ENCODE data around the gene CCBE1.
"Not testable (repeated sequence)": the region's sequence is repeated elsewhere in the genome, so short reads cannot be mapped to it uniquely, and the experiment has no call there.

The CCBE1 gene

GRCh38 chr18:59540780-59541179 is 156.4 kb downstream of the CCBE1 start:
- DNase-seq: no peak

GRCh38 chr18:59540346-59540745 is 156.9 kb downstream of the CCBE1 start:
- no peak for DNase-seq

GRCh38 chr18:59539108-59539507 is 158.1 kb downstream of the CCBE1 start:
- DNase-seq: no peak

- no peak for DNase-seq
These were observed 159.6 kb downstream of the CCBE1 start for GRCh38 chr18:59537579-59537978.

GRCh38 chr18:59536166-59536565 is 161.1 kb downstream of the CCBE1 start:
- peak in 4 of 58 donors; percentile 4 to 12 (median 7) for DNase-seq

GRCh38 chr18:59535055-59535454 is 162.2 kb downstream of the CCBE1 start:
- peak in 1 of 58 donors; percentile 10 for DNase-seq

- no peak for DNase-seq
These were observed 168.4 kb downstream of the CCBE1 start for GRCh38 chr18:59528866-59529265.

- DNase-seq: no peak
These were observed 176.5 kb downstream of the CCBE1 start for GRCh38 chr18:59520562-59521355.

- DNase-seq: no peak
These were observed 178.5 kb downstream of the CCBE1 start for GRCh38 chr18:59518705-59519104.

GRCh38 chr18:59517446-59518165 is 179.6 kb downstream of the CCBE1 start:
- no peak for DNase-seq

- DNase-seq: no peak
These were observed 180.7 kb downstream of the CCBE1 start for GRCh38 chr18:59516356-59517155.

- DNase-seq: not testable (repeated sequence)
These were observed 181.3 kb downstream of the CCBE1 start for GRCh38 chr18:59515956-59516355.

GRCh38 chr18:59515147-59515546 is 182.1 kb downstream of the CCBE1 start:
- DNase-seq: no peak

GRCh38 chr18:59514203-59514602 is 183.0 kb downstream of the CCBE1 start:
- peak in 10 of 58 donors; percentile 1 to 29 (median 7) for DNase-seq

- DNase-seq: no peak
These were observed 185.0 kb downstream of the CCBE1 start for GRCh38 chr18:59512025-59512755.

GRCh38 chr18:59509481-59510442 is 187.5 kb downstream of the CCBE1 start:
- DNase-seq: no peak

GRCh38 chr18:59505356-59505755 is 191.9 kb downstream of the CCBE1 start:
- DNase-seq: no peak

- no peak for DNase-seq
These were observed 194.7 kb downstream of the CCBE1 start for GRCh38 chr18:59502274-59503175.

- DNase-seq: no peak
These were observed 195.3 kb downstream of the CCBE1 start for GRCh38 chr18:59501920-59502273.
